Endometrial microvascular endothelial cells (primary cell): Measurements from ENCODE around the gene FAM171A2. TPM values are rescaled to one million over a fixed set of nuclear protein-coding genes. Genes with fewer than 3 reads are reported as not detected.
"Not testable (repeated sequence)": the region's sequence is repeated elsewhere in the genome, so short reads cannot be mapped to it uniquely, and the experiment has no call there.

Experiments used
- in situ Hi-C: cut with HindIII; loops from 2 replicates; pipeline ENCODE4 v1.10.0; 2017; ENCODE audit warnings: low sequenced_read_pairs, low pct_unique_long_range_greater_than_20kb; ENCODE audit errors: inconsistent ontology term
- total RNA-seq: library from RNA; depleted of rRNA; stranded (reverse); fragments of >200 nt; gene quantifications from one replicate; pipeline ENCODE4 v1.2.3, GENCODE V29; 2015; ENCODE audit errors: inconsistent ontology term

Gene FAM171A2
- 3.3 TPM for total RNA-seq

DNA sequence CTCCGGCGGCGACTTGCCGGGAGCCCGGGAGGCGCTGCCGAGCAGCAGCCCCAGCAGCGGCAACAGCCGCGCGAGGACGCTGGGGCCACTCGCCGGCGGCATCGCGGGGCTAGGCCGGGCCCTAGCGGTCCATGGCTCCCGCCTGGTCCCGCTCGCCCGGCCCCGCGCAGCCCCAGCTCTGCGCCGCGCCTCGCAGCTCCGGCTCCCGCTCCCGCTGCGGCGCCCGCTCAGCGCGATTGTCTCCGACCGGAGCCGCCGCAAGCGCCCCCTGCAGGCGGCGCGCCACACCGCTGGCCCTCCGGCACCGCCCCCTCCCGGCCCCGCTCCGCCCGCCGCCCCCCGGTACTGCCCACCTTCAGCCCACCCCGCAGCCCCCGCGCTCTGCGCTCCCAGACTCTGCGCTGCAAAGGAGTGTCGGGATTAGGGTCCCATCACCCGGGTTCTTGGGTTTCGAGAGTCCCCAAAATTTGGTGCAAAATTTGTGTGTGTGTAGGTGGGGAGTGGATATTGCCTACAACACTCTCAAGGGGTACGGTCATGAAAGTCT, at the start of gene FAM171A2:
Gene FAM171A2 (minus strand): TSS at position 241 of the 547 bp plus-strand sequence. CDS start 139 bp downstream, at position 102.
- in situ Hi-C loops: no loop called here

DNA sequence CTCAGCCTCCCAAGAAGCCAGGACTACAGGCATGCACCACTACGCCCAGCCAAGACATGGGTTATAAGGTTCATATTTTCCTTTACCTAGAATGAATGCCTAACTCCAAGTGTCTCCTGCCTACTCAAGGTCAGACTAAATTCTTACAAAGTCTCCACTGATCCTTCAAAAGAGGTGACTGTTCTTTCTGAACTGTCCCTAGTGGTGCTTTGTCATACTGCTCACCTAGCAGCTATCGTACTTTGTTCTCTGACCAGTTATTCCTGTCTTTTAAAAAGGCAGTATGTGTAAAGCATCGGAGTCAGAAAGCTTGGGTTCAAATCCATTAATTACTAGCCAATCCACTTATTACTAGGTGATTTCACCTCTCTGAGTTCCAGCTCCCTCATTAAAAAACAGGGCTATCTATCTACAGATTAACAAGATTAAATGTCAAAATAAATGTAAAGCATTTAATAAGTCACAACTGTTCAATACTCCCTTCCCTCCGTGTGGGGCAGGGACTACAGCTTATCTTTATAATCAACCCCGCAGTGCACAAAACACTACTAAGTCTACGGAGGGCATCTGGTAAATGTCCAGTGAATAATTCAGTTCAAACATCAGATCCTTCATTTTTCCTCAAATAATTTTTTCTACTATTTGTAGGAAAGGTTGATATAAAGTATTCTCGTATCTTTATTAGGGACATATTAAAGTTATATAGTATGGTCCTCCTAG, 45.8 kb upstream of the FAM171A2 start:
- in situ Hi-C loops: no loop called here

DNA sequence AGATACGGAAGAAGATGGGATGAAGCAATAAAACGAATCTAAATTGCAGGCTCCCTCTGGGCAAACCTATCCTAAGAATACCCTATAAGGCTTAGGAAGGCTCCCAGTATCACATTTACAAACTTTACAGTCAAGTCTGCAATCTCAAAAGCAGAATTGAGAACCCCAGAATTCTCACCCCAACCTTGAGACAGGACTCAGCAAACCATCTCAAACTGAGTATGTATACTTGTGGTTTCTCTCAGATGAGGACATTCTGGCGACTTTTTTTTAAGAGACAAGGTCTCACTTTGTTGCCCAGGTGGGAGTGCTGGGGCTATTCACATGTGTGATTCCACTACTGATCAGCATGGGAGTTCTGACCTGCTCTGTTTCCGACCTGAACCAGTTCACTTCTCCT, 45.1 kb upstream of the FAM171A2 start:
- in situ Hi-C loops: no loop called here

DNA sequence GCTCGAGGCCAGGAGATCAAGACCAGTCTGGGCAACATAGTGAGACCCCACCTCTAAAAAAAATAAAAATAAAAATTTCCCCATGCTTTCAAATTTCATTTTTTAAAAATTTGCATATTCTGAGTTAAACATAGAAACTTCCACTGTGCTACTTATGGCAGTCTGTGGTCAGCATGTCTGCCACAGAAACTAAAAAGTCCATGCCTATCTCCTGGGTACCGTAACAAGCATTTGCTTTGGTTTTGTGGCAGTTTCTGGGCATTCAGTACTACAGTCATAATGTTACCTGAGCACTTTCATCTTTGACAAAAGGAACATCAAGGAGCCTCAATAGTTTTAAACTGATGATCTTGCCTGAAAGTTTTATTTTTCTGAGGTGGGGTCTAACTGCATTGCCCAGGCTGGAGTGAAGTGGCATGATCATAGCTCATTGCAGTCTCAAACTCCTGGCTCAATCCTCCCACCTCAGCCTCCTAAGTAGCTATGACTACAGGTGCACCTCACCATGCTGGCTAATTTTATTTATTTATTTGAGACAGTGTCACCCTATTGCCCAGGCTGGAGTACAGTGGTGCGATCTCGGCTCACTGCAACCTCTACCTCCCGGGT, 39.0 kb upstream of the FAM171A2 start:
- in situ Hi-C loops: no loop called here

GRCh38 chr17:44400226-44400847, 36.7 kb upstream of the FAM171A2 start:
- in situ Hi-C loops: no loop called here

DNA sequence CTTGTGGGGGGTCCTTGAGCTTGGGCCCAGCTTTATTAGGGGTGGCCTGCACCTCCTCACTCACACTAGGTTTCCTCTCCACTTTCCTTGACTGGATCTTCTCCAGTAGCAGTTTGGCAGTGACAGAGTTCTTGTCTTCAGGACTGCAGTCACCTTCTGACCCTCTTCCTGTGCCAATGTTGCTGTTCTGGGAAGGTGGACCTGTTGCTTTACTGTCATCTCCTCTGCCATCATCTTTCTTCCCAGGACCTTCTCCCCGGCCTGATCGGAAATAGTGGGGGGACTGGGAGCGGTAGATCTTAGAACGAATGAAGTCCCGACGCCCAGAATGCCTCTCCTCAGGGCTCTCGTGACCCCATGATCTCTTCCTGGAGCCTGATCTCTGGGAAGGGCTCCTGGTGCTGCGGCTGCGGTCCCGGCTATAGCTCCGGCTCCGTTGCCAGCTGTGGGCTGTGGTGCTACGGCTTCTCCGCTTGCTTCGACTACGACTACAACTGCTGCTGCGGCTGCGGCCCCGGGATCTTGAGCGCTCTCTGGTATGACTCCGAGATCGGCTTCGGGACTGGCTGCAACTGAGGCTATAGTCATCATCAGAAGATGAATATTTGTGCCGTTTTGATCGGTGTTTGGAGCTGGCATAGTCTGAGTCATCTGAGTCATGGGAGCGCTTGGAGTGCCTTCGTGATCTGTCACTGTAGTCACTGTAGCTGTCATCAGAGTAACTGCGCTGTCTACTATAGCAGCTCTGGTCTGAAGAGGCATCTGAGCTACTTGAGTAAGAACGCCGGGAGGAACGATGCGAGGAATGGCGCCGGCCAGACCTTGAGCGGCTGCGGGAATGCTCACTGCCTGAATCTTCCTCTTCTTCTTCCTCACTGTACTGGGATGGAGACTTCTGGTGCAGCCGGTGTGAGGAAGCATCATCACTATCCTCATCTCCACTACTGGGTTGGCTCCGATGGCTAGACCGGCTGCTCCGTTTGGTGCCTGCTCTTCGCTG, 35.3 kb upstream of the FAM171A2 start:
- in situ Hi-C loops: no loop called here

- in situ Hi-C loops: no loop called here
Measured at GRCh38 chr17:44397479-44398440, 34.1 kb upstream of the FAM171A2 start.

GRCh38 chr17:44396946-44397345, 33.3 kb upstream of the FAM171A2 start:
- in situ Hi-C loops: no loop called here

DNA sequence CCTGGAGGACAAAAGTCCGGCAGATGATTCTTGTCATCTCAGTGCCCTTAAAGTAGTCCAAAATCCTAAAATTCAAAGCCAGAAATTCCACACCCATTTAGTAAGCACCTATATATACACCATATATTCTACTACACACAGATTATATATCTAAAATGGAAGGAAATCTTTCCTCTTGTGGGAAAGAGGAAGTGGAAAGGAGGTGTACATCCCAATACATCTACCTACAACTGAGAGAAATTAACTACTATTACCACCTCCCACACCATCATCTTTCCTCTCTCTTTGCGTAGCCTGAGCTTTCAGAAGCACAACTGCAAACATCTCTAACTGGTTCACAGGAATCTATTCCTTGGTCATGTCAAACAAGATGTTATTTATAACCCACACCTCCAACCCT, 31.2 kb upstream of the FAM171A2 start:
- in situ Hi-C loops: no loop called here

DNA sequence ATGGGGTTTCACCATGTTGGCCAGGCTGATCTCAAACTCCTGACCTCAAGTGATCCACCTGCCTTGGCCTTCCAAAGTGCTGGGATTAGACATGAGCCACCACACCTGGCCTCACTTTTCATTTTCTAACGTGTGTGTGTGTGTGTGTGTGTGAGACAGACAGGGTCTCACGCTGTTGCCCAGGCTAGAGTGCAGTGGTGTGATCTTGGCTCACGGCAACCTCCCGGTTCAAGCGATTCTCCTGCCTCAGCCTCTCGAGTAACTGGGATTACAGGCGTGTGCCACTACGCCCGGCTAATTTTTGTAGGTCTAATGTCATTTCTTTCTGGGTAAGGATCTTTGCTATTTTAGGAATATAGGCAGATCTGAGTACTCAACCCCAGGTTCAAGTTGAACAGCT, 30.5 kb upstream of the FAM171A2 start:
- in situ Hi-C loops: not testable (repeated sequence)

DNA sequence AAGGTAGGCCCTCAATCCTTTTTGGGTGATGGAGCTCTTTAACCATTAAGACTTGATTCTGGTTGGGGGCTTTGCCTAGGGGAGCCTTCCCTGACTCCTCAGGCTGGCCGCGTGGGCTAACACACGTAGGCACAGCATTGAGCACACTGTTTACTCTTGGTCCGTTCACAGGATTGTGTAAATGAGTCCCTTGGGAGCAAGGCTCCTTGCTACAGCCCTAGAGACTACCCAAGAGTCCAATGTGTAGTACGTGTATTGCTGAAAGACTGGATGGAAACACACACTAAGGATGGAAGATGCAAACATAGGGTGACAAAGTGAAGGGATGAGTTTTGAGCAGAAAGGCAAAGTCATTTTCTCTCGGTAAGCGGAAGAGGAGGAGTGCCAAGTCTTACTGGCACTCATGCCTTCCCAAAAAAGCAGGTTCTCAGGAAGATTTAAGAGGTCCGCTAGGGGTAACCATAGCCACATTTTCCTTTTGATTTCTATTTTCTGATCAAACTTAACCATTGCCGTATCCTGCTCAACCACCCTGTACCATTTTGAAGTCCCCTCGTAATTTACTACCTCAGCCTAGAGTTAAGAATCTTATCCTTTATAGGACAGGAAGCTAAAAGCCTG, 26.7 kb upstream of the FAM171A2 start:
- in situ Hi-C loops: no loop called here

GRCh38 chr17:44389723-44390202, 26.1 kb upstream of the FAM171A2 start:
- in situ Hi-C loops: no loop called here

DNA sequence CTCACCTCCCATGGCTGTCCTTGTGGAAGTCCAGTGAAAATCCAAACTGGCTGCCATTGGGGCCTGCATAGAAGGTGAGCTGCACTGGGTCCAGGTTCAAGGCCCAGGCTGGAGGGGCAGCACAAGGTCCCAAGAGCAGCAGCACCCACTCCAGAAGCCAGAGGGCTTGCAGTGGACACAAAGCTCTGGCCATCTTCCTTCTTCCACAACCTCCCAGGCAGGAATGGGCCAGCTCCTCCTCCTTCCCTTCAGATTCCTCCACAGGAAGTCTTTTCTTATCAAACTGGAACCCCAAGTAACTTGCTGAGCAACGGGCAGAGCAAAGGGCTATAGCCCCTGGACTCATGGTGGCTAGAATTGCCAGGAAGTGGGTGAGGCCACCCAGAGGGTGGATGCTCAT, 25.6 kb upstream of the FAM171A2 start, which contains the start of gene ITGA2B:
Gene ITGA2B (minus strand): TSS at position 369 of the 400 bp plus-strand sequence. CDS start 176 bp downstream, at position 193.
- in situ Hi-C loops: no loop called here

DNA sequence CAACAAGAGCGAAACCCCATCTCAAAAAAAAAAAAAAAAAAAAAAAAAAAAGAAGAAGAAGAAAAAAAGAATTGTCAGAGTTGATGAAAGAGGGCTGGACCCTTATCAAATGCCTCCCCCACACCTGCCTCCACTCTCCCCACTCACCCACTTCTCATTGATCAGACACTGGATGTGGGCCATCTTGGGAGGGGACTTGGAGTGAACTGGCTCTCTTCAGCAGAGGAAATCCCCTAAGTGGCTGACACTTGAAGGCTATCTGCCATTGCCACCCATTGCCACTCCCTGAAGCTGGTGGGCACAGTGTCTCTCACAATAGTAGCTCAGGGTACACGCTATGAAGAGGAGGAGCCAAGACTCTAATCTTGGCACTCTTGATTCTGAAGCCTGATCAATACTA, 24.2 kb upstream of the FAM171A2 start:
- in situ Hi-C loops: no loop called here

DNA sequence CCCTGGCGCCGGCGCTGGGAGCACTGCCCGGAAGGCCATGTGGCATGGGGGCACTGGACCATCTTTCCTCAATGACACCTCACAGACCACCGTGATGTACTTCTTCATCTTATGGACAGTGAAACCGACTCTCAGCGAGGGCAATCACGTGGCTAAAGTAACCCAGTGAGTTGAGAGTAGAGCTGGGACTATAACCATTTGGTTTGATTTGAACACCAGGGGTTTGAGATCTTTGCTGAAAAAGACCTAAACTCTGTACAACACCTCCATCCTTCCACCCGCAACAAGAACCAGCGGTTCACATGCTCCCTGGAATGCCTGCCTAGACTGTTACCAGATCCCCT, 22.5 kb upstream of the FAM171A2 start:
- in situ Hi-C loops: no loop called here

- in situ Hi-C loops: no loop called here
Measured at GRCh38 chr17:44385287-44386181, 21.9 kb upstream of the FAM171A2 start.
